ENCODE data around the gene IGFL2. TPM values are rescaled to one million over a fixed set of nuclear protein-coding genes. Genes with fewer than 3 reads are reported as not detected.
"Not testable (repeated sequence)": the region's sequence is repeated elsewhere in the genome, so short reads cannot be mapped to it uniquely, and the experiment has no call there.

The IGFL2 gene
- total RNA-seq (2014; rRNA removed) = not detected in 2 replicates
- polyA plus RNA-seq (2012) = 0.07 TPM

DNA sequence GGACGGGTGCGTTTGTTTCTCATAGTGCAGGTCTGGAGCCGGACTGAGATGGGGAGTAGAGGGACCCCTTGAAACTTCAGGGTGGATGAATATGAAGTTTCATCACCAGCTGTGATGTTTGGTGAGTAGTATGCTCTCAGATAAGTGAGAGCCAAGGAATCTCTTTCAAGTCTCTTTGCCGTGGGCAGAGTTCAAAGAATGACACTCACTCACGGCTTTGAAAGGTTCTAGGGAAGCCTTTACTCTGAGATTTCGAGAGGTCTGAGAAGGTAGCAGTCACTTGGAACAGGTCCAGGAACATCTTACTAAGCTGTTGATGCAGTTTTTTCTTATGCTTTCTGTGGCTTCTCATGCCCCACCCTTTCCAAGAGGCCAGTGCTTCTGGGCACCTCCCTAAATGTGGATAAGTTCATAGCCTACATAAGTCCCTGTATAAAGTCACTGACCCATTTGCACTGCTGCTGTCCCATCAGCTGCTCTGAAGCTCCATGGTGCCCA is at the start of gene IGFL2:
TSS of gene IGFL2 (plus strand) at position 448 of the 498 bp plus-strand sequence. CDS start at position 489, 41 bp downstream.
- no peak for DNase-seq (ENCODE audit: low read depth)

DNA sequence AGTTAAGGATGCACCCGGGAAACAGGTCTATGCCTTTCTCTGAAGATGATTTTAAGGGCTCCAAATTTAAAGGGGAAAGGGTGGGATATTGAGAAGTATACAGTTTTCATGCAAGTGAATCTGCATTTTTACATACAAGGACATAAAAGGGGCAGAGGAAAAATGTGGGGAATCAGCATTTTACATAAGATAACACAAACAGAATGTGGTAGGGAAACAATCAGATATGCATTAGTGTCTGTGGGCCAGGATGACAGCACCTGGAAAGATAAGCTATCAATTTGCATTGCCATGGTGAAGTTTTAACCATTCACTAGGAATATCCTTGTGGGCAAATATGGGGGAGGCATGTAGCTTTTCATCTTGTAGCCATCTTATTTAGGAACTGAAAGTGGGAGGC is 47.7 kb upstream of the IGFL2 start:
- no peak for DNase-seq (ENCODE audit: low read depth)

DNA sequence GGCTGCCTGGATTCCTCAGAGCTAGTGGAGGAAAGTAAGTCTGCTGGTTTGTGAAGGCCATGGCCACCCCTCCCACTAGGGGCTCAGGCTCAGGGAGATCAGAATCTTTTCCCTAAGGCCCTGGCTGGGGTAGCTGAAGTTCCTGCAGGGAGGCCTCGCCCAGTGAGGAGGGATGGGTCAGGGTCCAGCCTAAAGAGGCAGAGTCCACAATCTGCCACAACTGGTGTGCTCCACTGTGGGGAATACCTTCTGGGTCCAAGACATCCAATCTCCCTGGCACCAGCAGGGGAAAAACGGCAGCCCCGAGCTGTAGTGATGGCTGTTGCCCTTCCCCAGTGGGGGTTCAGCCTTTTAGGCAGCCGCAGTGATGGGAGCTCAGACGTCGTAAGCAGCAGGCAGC is 46.7 kb upstream of the IGFL2 start:
- no peak for DNase-seq (ENCODE audit: low read depth)

DNA sequence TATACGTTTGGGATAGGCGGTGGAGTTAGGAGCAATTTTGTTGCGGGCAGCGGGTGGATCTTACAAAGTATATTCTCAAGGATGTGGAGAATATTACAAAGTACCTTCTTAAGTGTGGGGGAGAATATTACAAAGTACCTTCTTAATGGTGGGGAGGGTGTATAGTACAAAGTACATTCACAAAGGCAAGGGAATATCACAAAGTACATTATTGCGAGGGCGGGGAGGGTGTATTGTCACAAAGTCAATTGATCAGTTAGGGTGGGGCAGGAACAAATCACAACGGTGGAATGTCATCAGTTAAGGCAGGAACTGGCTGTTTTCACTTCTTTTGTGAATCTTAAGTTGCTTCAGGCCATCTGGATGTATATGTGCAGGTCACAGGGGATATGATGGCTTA is 45.7 kb upstream of the IGFL2 start:
- DNase-seq (ENCODE audit: low read depth) = not testable (repeated sequence)

DNA sequence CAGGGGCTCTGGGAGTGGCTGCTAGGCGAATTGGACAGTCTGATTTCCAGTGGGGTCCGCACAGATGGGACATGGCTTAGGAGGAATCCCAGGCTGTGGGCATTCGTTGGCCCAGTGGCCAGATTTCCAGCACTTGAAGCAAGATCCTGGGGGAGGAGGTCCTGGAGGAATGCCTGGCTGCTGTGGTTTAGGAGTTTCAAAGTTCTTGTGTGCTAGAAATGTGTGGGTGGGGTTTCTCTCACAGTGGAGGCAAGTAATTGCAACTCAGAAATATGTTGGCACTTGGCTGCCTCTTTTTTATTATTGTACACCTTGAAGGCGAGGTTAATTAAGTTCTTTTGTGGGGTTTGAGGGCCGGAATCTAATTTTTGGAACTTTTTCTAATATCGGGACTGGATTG is 40.7 kb upstream of the IGFL2 start:
- DNase-seq (ENCODE audit: low read depth) = peak; percentile 17

DNA sequence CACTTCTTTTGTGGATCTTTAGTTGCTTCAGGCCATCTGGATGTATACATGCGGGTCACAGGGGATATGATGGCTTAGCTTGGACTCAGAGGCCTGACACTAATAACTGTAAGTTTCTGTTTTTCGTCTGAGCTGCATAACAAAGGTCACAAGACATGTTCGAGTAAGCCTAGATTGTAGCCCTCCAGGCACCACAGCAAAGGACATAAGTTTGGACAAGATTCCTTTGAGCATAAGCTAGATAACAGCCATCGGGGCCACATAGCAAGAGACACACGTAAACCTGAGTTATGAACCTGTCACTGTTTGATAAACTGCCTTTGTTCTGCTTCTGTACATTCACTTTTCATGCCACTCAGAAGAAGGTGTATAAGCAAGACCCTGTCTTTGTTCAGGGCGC is 38.2 kb upstream of the IGFL2 start:
- no peak for DNase-seq (ENCODE audit: low read depth)

DNA sequence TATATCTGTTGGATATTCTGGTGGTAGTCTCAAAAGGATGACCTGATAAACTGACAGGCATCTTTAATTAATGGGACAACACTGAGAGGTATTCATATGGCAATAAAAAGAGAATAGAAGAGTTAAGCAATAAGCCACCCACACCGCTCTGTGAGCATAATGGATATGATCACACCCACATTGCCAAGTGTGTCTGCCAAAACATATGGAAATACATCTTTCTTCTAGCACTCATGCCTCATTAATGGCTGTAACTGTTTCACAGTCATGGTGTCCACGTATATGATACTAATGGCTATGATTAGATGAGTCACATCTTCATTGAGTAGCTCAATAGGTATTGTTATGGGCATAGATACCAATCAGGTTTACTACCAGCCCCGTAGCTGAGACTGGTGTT is 36.7 kb upstream of the IGFL2 start:
- DNase-seq (ENCODE audit: low read depth) = no peak

DNA sequence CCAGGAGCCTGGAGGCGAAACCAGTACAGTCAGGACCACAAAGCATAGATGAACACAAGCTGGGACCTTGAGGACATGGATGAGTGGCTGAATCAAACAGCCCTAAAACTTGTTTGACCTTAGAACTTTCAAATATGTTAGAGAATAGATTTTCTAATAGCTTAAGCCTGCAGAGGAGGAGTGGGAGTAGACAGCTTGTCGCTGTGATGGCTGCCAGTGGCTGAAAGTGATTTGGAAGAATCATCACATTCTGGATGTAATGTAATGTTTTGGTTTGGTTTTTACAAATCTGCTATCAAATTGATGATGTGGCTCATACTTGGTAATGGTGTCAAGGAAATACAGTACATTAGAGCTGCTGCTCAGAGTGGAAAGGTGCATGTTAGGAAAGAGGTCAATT is 35.5 kb upstream of the IGFL2 start:
- no peak for DNase-seq (ENCODE audit: low read depth)

DNA sequence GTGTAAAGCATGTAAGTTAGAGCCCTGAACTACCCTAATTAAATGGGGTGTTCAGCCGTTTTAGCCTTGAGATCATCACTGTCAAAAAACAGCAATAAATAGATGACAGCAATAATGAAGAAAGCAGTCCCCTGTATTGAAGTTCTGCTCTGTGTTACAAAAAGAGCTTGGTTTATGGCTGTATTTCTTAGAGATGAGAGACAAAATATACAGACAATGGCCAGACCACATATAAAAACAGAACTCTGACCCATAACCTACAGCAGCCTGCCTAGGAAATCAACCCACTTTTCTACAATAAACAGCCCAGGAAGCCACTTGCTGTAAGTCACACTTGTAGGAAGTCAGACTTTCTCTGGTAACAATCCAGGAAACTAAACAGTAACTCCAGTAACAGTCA is 34.3 kb upstream of the IGFL2 start:
- no peak for DNase-seq (ENCODE audit: low read depth)

DNA sequence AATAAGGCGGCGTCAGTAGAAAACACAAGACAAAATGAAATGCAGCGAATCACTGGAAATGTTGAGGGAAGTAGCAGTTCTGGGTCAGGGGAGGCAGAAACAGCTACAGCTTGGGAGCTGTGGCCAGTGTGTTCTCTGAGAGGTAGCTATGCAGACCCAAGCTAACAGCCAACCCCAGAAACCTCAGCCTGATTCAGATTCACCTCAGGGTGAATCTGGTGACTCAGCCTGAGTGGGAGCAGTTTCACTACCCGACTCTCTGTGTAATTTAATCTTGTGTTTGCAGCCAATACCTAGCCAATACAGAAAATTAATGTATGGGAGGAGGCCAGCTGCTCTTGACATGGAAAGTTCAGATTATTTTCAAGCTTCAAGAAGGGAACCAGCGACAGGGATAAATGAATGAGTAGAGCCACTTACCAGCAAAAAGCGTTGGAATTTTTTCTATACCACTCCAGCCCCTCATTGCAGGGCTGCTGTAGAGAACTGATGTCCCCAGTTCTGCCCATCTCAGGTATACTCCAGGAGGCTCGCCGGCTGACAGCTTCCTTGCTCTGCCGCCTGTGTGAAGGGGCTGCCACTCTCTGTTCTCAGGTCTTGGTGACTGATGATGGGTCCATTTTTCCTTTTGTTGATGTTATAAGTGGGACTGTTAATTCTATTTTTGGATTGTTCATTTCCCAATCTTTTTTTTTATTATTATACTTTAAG is 32.5 kb upstream of the IGFL2 start:
- DNase-seq (ENCODE audit: low read depth) = peak; percentile 82

DNA sequence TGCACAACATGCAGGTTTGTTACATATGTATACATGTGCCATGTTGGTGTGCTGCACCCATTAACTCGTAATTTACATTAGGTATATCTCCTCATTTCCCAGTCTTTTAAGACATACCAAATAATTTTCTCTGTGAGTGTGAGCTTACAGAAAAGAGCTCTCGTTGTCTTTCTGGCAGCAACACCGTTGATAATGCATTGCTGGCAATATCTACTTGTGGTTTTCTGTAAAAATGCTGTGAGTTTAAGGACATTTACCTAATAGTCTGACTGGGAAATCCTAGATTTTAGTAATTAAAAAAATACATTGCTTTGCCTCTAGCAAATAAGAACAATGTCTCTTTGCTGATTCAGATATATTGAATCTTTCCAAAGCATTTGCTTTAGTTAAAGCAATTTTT is 31.9 kb upstream of the IGFL2 start:
- DNase-seq (ENCODE audit: low read depth) = no peak

DNA sequence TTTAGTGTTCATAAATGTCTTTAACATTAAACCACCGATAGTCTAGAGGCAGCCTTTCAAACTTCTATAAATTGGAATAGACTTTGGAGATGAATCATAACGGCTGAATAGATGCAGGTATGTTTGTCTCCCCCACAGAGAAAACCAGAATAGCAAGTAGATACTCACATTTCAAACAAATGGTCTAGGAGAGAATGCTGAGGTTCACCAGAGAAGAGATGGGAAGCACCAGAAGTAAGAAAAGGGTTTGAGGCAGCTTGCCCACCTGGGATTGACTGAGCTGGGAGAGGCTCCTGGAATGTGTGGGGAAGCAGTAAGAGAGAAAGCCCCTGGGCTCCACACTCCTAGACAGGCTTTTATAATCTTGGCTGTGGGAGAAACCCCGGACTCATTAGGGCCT is 29.9 kb upstream of the IGFL2 start:
- no peak for DNase-seq (ENCODE audit: low read depth)

DNA sequence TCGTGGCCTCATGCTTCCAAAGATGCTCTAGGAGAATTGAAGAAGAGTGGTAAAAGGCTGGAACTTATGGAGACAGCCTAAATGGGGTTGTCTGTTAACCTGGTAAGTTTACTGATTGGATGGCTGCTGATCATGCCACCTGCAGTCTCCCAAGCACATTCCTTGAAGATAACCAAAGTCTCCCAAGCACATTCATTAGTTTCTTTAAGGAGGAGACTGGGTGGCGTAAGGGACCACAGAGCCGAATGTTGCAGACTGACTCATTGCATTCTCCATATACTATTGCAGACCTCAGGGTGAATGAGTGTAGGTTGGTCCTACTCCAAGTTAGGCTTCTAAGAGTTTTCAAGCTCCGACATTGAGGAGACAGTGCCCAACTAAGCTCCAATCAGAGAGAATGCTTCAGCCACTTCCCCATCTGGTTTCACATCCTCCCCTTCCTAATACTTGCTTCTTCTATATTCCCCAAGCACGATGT is 23.4 kb upstream of the IGFL2 start, which contains the start of gene IGFL3:
TSS of gene IGFL3 (minus strand) at position 51 of the 478 bp plus-strand sequence. CDS start at position 12, 39 bp downstream.
- DNase-seq (ENCODE audit: low read depth) = no peak

DNA sequence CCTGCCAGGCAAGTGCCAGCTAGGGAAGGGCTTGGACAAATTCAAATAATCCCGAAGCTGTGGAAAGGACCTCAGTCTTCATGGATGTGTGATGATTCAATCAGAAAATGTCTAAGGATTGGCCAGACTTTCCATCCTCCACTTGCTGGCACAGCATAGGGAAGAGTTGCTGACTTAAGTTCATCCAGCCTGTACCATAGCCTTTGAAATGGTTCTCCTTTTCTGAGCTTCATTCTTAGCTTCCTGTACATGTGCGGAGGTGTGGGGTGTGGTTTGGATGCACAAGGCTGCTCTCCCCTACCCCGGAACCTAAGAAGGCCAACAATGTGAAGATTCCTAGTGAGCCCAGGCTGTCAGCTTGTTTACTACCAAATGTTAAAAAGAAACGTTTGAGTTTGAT is 22.6 kb upstream of the IGFL2 start:
- no peak for DNase-seq (ENCODE audit: low read depth)

DNA sequence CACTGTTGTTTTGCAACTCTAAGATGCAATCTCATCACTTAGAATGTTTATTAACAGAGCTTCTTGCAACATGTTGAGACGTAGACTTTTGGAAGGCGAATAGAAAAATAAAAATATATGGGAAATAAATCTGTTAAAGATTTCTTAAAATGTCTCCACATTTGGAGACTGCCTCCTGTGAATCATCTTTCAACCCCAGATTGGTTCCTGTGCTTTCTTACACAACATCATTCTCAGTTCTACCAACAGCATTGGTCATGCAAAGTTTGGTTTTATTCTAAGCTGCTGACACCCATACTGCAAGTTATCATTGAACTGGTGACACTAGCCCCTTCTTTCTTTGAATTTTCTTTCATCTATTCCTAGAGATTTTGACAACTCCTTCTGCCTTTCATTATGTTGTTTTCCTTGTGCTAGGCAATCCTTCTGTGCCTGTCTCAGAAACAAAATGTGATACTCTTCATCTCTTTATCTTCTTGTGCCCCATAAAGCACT is 21.9 kb upstream of the IGFL2 start:
- no peak for DNase-seq (ENCODE audit: low read depth)

DNA sequence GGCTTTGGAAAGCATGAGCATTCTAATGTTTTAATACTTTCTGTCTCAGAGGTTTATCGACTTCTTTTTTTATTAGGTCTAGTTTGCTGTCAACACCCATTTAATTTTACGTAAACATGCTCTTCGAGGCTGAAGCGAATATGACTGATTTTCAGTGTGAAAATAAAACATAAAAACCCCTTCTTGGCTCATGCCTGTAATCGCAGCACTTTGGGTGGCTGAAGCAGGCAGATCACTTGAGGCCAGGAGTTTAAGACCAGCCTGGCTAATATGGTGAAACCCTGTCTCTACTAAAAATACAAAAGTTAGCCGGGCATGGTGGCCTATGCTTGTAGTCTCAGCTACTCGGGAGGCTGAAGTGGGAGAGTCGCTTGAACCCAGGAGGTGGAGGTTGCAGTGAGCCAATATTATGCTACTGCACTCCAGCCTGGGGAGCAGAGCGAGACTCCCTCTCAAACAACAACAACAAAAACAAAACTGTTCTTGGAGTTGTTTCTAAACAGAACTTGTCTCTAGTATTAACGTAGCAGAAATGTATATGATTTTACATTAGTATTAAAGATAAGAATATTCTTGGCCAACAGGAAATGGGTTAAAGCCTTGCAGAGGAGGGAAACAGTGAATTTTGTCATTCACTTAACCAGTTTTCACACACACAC is 16.4 kb upstream of the IGFL2 start:
- DNase-seq (ENCODE audit: low read depth) = no peak

DNA sequence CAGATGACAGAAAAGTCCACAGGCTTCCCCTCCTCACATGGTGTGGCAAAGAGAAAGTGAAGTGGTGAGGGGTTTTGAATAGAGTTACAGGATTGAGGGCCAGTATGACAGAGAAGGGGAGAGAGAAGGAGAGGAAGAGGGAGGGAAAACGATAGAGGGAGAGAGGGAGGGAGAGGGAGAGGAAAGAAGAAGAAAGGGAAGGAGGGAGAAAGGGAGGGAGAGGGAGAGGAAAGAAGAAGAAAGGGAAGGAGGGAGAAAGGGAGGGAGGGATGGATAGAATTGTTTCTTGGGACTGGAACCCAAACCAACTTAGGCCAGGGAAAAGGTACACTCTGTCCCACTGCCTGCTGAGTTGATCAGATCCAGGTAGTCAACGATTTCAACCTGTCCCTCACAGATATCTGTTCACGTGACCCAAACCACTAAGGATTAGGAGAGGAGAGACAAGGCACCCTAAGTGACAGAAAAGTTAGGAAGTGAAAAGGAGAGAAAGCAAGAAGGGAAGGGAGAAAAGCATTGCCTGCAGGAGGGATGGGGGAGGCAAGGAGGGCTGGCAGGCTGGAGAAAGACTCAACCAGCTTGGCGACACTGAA is 15.4 kb upstream of the IGFL2 start:
- DNase-seq (ENCODE audit: low read depth) = no peak

DNA sequence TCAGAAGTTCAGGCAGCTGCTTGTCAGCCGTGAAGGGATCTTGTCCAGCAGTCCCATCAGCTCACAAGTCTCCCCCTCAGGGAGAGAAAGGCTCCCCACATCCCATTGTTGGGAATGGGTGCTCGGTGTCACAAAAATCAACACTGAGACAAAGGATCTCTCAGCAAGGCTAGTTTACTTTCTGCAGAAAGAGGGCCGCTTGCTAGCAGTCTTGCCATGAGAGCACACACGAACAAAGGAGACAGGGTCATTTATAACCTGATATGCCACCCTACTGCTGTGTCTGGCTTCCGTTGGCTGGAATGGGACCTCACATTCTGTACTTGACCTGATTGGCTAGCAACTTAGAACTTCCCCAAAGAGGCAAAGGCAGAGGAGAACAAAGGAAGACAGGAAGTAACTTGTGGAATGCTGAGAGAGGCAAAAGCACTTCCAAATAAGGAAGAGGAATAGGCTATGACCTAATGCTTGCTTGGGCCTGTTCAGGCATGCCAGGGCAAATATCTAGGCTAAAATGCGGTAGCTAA is 14.9 kb upstream of the IGFL2 start:
- peak; percentile 100 for DNase-seq (ENCODE audit: low read depth)

DNA sequence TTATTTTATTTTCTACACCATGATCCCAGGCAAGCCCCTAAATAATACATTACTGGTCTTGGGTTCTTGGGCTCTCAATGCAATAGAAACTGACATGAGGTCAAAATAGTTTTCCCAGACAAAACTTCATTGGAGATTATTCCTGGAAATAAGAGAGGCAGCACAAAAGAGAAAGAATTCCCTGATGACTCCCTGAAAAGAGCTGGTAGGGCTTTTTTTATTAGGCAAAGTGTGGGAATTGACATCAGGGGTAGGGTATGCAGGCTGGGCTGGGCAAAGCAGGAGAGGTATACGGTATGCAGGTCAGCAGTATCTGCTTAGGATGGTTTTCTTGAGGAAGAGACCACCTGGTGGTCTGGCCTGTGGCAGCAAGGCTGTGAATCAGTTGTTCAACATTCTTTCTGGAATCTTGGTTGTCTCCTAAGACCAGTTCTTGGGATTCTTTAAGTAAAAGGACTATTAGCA is 14.2 kb upstream of the IGFL2 start:
- peak; percentile 44 for DNase-seq (ENCODE audit: low read depth)

DNA sequence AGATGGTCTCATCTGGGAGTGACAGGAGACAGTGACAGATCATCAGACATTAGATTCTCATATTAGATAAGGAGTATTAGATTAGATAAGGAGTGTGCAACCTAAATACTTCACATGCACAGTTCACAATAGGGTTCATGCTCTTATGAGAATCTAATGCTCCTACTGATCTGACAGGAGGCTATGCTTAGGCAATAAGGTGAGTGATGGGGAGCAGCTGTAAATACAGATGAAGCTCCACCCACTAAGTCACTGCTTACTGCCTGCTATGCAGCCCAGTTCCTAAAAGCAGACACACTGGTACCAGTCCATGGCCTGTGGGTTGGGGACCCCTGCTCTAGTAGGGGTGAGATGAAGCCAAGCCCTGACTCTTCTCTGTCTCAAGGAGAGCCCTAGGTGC is 13.5 kb upstream of the IGFL2 start:
- peak; percentile 95 for DNase-seq (ENCODE audit: low read depth)

DNA sequence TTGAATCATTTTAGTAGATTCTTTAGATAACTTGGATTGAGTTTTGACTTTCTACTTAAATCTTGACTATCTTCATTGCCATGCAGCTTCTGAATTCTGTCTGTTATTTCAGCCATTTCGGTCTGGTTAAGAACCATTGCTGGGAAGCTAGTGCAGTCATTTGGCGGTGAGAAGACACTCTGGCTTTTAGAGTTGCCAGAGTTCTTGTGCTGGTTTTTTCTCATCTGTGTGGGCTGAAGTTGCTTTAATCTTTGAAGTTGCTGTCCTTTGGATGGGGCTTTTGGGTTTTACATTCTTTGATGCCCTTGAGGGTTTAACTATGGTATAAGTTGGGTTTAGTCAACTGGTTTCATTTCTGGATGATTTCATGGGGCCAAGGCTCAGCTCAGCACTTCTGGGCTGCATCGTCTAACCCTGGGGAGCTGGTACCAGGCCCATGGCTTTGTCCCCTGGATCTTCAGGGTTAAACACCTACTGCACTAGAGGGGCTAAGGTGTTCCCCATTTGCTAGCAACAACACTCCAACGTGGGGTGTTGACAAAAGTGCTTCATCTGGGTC is 10.0 kb upstream of the IGFL2 start:
- no peak for DNase-seq (ENCODE audit: low read depth)

DNA sequence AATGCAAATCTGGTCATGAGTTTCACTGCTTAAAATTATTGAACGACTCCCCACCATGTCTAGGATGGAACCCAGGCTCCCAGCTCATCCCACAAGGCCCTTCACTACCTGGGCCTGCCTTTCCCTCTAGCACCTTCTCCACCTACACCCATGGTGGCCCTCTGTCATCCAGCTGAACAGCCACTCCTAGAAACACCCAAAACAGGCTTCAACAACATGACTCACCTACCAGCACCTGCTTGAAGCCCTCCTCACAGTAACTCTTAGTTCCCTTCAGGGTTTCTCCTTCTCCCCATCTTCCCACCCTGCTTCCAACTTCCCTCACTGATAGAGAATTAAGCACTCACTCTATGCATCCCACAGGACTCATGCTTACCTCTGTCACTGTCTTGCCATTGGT is 6.6 kb upstream of the IGFL2 start:
- DNase-seq (ENCODE audit: low read depth) = no peak

Data from LHCN-M2 (cell line).